Activated B cell treated with CpG ODN at 0.5 μM for 24 hours (primary cell): ENCODE results near the gene P2RY6. TPM values are rescaled to one million over a fixed set of nuclear protein-coding genes. Genes with fewer than 3 reads are reported as not detected.

Experiments
- ATAC-seq: fragments of 200-7000 bp; cut with Tn5 transposase; one replicate; pipeline ENCODE4 v1.10.0; 2021; ENCODE audit warnings: low read depth, mild to moderate bottlenecking, moderate library complexity
- CTCF ChIA-PET: fragments of 350-600 bp; sonication (Branson Sonifier 250); formaldehyde crosslinking; loops from one replicate; lab custom pipeline; 2021; ENCODE audit warnings: antibody characterized with exemption; lab: Charles Lee
- POLR2A ChIA-PET: fragments of 350-600 bp; sonication (Branson Sonifier 250); formaldehyde crosslinking; loops from one replicate; lab custom pipeline; 2021; ENCODE audit warnings: antibody characterized with exemption; lab: Charles Lee
- DNase-seq: peaks from one replicate; pipeline ENCODE4 v3.0.0; 2022
- H3K27ac Mint-ChIP-seq: one replicate; pipeline ENCODE4 v1.8.0; 2020; ENCODE audit warnings: mixed read lengths
- H3K27me3 Mint-ChIP-seq: one replicate; pipeline ENCODE4 v1.8.0; 2021; ENCODE audit warnings: mixed read lengths
- H3K36me3 Mint-ChIP-seq: one replicate; pipeline ENCODE4 v1.8.0; 2021; ENCODE audit warnings: low read depth, mixed read lengths
- H3K4me1 Mint-ChIP-seq: one replicate; pipeline ENCODE4 v1.8.0; 2021; ENCODE audit warnings: mixed read lengths
- H3K4me3 Mint-ChIP-seq: one replicate; pipeline ENCODE4 v1.8.0; 2020; ENCODE audit warnings: mild to moderate bottlenecking, mixed read lengths
- H3K9me3 Mint-ChIP-seq: one replicate; pipeline ENCODE4 v1.8.0; 2020; ENCODE audit warnings: mixed read lengths
- CTCF ChIP-seq: fragments of 200-600 bp; IDR thresholded peaks from one replicate; pipeline ENCODE4 v1.8.0; 2022; ENCODE audit warnings: antibody characterized with exemption, mild to moderate bottlenecking
- intact Hi-C: fragments of 100-400 bp; cut with micrococcal nuclease; formaldehyde crosslinking; loops from one replicate; pipeline ENCODE4 v1.15.1; 2024
- total RNA-seq: library from RNA; stranded (reverse); gene quantifications from 2 replicates; pipeline ENCODE4 v1.2.3, GENCODE V29; 2022

The P2RY6 gene
- total RNA-seq, 1 donor from 2014 or later, result 0.22 TPM

GRCh38 chr11:73323464-73323863, 51.3 kb downstream of the P2RY6 start:
- intact Hi-C loops, result no loop called here
- Mint-ChIP-seq H3K9me3 (no peaks in the 10 kb centered on the region), H3K4me1 (peaks cover 35% of the 10 kb centered on the region), H3K27me3 (peaks cover 1% of the 10 kb centered on the region), H3K36me3 (no peaks in the 10 kb centered on the region), H3K4me3 (no peak overlapping the region), H3K27ac (no peak overlapping the region)
- POLR2A ChIA-PET, result interaction anchor here (1.5 kb wide), 1 partner anchor 15 kb away, joined by 4 read pairs; the partner anchor contains the start of gene ARHGEF17
- TF ChIP-seq CTCF, result no peak
- DNase-seq, result no peak
- no peak for ATAC-seq
- CTCF ChIA-PET, result interaction anchor here (0.9 to 3.4 kb wide), 3 partner anchors 13 to 28 kb away, joined by 3 to 10 read pairs (median 3); no protein-coding TSS in a partner anchor

GRCh38 chr11:73324116-73324515, 52.0 kb downstream of the P2RY6 start:
- Mint-ChIP-seq H3K4me1 (peaks cover 35% of the 10 kb centered on the region), H3K27ac (no peak overlapping the region), H3K27me3 (no peaks in the 10 kb centered on the region), H3K36me3 (no peaks in the 10 kb centered on the region), H3K4me3 (no peak overlapping the region), H3K9me3 (no peaks in the 10 kb centered on the region)
- intact Hi-C loops, result no loop called here
- POLR2A ChIA-PET, result no interaction called here
- no peak for TF ChIP-seq CTCF
- CTCF ChIA-PET, result interaction anchor here (0.9 to 3.4 kb wide), 2 partner anchors 12 to 27 kb away, joined by 3 to 10 read pairs; no protein-coding TSS in a partner anchor
- DNase-seq (no peak), ATAC-seq (no peak)

DNA sequence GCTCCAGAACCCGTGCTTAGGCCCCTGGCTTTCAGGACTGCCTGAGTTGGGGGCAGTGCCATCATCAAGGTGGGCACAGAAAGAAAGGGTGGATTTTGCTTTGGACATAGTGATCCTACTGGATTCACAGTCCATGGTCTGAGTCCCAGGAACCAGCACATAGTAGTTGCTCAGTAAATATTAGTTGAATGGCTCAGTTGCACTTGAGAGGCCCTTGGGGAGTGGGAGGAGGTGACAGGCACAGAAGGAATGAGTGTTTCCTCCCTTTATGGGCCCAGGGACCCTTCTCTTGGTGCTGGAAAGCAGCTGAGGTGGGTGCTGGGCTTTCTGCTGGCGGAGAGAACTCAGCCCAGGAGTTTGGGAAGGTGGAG, 52.5 kb downstream of the P2RY6 start:
- ATAC-seq, result no peak
- no peak overlapping the region for H3K4me3 Mint-ChIP-seq
- intact Hi-C loops, result no loop called here
- DNase-seq, result no peak
- no peaks in the 10 kb centered on the region for H3K27me3 Mint-ChIP-seq
- ChIA-PET CTCF (interaction anchor here (3.4 kb wide), 1 partner anchor 11 kb away, joined by 10 read pairs; no protein-coding TSS in a partner anchor), POLR2A (no interaction called here)
- no peaks in the 10 kb centered on the region for H3K36me3 Mint-ChIP-seq
- H3K9me3 Mint-ChIP-seq, result no peaks in the 10 kb centered on the region
- TF ChIP-seq CTCF, result no peak
- no peak overlapping the region for H3K27ac Mint-ChIP-seq
- peaks cover 35% of the 10 kb centered on the region for H3K4me1 Mint-ChIP-seq

DNA sequence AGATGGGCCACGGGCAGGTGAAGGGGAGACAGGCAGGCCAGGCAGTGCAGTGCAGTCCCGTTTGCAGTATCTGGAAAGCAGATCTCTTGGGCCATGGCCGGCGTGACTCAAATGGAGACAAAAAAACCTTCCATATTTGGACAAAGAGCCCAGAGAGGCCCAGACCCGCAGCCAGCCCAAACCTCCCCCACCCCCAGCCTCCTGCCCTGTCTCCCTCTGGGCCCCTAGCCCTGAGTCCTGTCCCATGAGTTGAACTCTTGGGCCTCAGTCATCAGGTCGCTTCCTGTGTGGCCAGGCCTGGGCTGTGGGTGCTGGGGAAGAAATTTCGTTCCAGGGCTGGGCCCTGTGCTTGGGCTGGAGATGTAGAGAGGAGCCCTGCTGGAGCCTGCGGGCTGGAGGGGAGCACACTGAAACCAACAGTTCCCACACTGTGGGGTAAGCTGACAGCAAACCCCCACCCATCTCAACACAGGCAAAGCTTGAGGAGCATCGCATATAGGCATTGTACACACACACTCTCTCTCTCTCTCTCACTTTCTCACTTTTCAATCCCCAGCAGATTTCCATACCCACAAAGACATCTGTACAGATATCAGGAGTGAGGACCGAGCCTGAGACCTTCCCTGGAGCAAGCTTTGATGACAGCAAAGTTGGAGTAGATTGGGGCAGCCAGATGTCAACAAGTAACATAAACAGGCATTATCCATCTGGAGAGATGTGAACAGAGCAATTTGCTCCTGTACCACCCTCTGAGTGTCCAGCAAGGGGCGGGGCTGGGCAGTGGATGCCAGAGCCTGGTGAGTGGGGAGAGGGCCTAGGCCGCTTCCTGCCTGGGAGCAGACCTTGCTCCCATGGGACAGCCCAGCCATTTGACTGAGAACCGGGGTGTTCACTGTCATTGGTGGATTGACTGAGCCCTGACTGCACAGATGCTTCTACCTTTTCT, 53.2 kb downstream of the P2RY6 start:
- H3K4me3 Mint-ChIP-seq, result no peak overlapping the region
- POLR2A ChIA-PET, result no interaction called here

More for the DNA sequence above, 53.2 kb downstream of the P2RY6 start:
- Mint-ChIP-seq H3K36me3 (no peaks in the 10 kb centered on the region), H3K4me1 (peaks cover 35% of the 10 kb centered on the region), H3K27ac (no peak overlapping the region), H3K9me3 (no peaks in the 10 kb centered on the region), H3K27me3 (no peaks in the 10 kb centered on the region)
- intact Hi-C loops, result no loop called here
- CTCF ChIA-PET, result interaction anchor here (3.4 kb wide), 1 partner anchor 11 kb away, joined by 10 read pairs; no protein-coding TSS in a partner anchor
- DNase-seq (no peak), ATAC-seq (no peak)
- no peak for TF ChIP-seq CTCF
